GM15510 (cell line): ENCODE results near the gene ARFGAP1.

ENCODE experiments used
- POLR2A ChIP-seq: IDR thresholded peaks from 3 replicates; pipeline ENCODE4 v1.6.1; 2011; ENCODE audit warnings: borderline replicate concordance; ENCODE audit not compliant: insufficient read length; ENCODE audit errors: extremely low read depth

ARFGAP1 gene

DNA sequence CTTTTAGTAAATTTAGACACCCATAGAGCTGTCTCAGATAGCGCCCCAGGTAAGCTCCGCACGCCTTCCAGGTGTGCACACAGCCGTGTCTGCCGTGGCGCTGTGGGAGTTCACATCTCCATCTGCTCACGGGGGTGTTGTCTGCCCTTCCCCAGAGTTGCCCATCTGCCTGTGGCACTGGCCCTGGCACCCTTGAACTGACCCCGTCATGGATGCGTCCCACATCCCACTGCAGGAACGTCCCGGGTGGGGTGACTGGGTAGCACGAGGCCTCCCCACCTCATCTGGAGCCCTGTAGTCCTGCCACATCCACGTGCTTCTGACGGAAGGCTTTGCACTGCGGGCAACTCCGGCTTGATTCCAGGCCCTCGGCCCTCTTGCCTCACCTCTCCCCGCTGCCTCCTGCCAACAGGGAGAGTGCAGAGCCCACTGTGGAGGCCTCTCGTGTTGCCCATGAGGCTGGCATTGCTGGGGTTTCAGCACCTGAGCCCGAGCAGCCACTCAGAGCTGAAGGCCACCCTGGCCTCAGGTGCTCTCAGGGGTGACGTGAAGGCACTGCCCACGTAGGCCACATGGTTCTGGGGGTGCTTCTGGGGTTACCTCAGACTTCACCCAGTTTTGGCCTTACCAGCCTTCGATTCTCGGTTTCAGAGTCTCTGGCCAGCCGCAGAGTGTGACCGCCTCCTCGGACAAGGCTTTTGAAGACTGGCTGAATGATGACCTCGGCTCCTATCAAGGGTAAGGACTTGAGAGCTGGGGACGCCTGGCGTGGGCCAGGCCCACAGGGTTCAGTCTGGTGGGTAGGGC lies 5.1 kb downstream of the ARFGAP1 start:
- TF ChIP-seq POLR2A, result no peak

GRCh38 chr20:63278661-63279060 lies 6.0 kb downstream of the ARFGAP1 start:
- no peak for TF ChIP-seq POLR2A

- TF ChIP-seq POLR2A, result no peak
These were observed 7.3 kb downstream of the ARFGAP1 start for GRCh38 chr20:63279931-63280330.

DNA sequence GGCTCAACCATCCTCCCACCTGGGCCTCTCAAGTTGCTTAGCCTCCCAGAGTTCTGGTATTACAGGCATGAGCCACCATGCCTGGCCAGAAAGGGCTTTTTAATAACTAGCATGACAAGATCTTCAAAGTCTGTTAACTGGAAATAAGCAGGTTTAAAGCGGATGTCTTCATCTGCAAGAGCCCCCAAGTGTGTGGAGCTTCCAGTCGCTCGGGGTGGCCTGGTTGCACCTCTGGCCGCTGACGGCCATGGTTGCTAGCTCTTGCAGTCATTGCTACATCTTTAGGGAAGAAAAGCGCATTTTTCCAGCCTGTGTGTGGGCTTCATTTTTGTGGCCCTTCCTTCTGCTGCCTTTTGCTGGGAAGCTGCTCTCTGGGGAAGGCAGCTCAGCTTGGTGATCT lies 7.8 kb downstream of the ARFGAP1 start:
- no peak for TF ChIP-seq POLR2A

DNA sequence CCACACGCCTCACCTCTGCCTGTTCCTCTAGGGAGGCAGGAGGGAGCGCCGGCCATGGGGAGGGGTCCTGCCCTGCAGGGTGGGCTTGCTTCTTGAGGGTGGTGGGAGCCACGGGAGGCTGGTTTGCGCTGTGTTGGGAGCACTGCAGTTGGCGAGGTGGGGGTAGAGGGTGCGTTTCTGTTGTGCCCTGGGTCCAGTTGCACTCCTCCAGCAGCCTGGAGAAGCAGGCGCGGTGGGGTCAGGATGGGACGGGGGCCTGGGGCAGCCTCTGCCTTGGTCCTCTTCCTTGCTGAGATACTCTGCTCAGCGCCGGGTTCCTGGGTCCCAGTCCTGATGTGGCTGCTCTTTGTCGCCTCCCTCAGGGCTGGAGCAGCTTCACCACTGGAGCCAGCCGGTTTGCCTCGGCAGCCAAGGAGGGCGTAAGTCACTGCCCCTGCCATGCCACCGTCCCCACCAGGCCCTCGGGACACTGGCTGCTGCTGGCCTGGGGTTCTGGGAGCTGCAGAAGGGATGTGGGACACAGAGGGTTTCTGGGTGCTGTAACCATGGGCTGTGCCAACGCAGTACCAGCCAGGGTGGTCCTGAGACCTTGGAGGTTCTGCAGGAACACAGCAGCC lies 8.4 kb downstream of the ARFGAP1 start:
- TF ChIP-seq POLR2A, result no peak

DNA sequence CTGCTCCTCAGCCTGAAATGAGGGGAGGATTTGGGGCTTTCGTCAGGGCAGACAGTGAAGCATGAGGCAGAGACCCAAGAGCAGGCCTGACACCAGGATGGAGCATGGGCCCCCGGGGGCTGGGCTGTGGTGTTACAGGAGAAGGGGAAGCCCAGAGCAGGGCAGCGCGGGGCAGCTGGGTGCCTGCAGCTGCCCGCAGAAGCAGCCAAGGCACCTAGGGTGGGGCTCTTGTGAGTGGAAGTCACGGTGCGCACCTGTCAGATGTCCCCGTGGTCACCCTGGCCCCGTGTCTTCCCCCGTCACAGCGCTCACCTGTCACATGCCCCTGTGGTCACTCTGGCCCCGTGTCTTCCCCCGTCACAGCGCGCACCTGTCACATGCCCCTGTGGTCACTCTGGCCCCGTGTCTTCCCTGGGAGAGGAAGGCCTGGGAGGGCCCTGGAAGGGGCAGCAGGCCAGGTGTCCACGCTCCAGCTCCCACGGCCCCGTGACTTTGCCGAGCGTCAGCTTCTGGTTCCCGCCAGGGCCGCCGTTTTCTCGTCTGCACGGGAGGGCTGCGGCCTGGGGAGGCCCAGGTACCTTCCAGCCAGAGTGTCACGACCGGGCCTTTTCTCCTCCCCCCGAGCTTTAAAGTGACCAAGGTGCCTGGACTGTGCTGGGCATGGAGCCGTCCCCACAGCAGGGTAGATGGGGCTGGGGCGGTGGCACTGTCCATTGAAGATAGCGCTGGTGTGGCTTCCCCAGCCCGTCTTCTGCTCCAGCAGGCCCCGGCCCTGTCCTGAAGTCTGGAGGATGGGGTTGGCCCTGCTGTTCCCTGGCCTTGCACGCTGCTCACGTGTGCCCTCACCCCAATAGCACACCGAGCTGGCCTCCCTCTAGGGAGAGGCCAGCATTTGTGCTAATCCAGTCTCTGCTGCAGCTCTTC lies 9.4 kb downstream of the ARFGAP1 start:
- TF ChIP-seq POLR2A, result no peak

DNA sequence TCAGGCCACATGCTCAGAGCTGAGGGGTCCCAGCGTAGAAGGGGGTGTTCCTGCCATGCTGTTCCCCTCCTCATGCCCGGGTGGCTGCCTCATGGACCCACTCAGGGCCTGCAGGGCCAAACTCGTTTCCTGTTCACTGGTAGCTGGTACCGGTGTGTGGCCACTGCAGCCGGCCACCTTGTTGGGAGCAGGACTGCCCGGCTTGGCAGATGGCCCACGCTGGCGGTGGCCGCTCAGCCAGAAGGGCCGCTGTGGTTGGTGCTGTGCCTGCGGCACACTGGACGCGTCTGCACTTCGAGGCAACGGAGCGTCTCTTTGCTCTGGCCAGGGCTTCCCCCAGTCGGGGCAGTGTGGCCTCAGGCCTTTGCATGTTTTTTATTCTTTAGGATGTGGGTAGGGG lies 10.3 kb downstream of the ARFGAP1 start:
- TF ChIP-seq POLR2A, result no peak

GRCh38 chr20:63283397-63284082 lies 10.9 kb downstream of the ARFGAP1 start:
- no peak for TF ChIP-seq POLR2A

DNA sequence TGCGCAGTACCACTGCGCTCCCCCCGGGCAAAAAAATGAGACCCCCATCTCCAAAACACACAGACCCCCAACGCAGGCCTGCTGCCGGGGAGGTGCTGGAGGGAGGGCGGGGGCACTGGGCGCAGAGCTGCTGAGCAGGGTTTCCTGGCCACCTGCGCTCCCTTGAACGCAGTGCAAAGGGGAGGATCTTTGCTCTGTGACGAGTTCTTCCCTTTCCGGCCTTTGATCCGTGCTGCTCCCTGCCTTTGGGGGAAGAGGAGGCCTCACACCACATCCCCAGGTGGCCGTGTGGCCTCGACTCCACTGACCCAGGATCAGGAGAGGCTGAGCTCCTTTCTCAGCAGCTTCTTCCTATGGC lies 11.4 kb downstream of the ARFGAP1 start:
- TF ChIP-seq POLR2A, result no peak

GRCh38 chr20:63284544-63284949 lies 11.9 kb downstream of the ARFGAP1 start:
- TF ChIP-seq POLR2A, result no peak

DNA sequence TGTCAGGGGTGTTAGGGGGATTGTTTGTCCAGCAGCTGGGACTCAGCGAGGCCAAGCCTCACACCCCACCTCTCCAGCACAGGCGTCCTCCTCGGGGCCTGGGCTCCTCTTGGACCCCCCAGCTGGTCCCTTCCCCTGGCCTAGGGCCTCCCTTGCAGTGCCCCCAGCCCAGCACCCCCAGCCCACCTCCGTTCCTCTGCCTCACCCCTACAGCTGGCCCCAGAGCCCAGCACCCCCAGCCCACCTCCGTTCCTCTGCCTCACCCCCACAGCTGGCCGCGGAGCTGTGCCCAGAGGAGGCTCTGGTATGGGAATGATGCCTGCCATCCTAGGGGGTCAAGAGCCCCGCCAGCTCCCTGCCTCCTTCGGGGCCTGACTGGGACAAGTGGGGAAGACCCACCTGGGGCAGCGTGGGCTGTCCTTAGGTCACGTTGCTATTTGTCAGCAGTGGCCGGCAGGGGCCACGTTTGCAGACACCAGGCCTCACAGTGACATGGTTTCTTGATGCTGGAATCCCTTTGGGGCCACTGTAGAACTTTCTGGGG lies 12.4 kb downstream of the ARFGAP1 start:
- no peak for TF ChIP-seq POLR2A

GRCh38 chr20:63285636-63286615 lies 13.3 kb downstream of the ARFGAP1 start:
- no peak for TF ChIP-seq POLR2A
